C4-2B (cell line): Measurements from ENCODE around the gene SLC46A1.

Source experiments
- H3K27ac ChIP-seq: fragments of 450-650 bp; 2 replicates; pipeline ENCODE4 v1.5.1; 2017
- CTCF ChIP-seq: fragments of 450-650 bp; conservative IDR thresholded peaks from 2 replicates; pipeline ENCODE4 v1.5.1; 2017; ENCODE audit warnings: mild to moderate bottlenecking
- ZFX ChIP-seq: fragments of 450-650 bp; IDR thresholded peaks from 2 replicates; pipeline ENCODE4 v1.6.1; 2017

SLC46A1 gene

GRCh38 chr17:28407974-28408306 is 1.9 kb upstream of the SLC46A1 start:
- TF ChIP-seq CTCF (no peak), ZFX (no peak)
- H3K27ac ChIP-seq = no peak overlapping the region

- TF ChIP-seq CTCF = no peak
- TF ChIP-seq ZFX = no peak
- H3K27ac ChIP-seq = no peak overlapping the region
Measured at GRCh38 chr17:28407130-28407973, 1.3 kb upstream of the SLC46A1 start.

- H3K27ac ChIP-seq = peak overlapping the region; percentile 83
- no peak for TF ChIP-seq CTCF
- TF ChIP-seq ZFX = no peak
Measured at GRCh38 chr17:28406473-28406814, 432 bp upstream of the SLC46A1 start.

- TF ChIP-seq CTCF (no peak), ZFX (no peak)
- H3K27ac ChIP-seq = peak overlapping the region; percentile 83
Measured at GRCh38 chr17:28404812-28405570, 1.0 kb downstream of the SLC46A1 start.

- no peak overlapping the region for H3K27ac ChIP-seq
- TF ChIP-seq ZFX (no peak), CTCF (no peak)
Measured at GRCh38 chr17:28404461-28404811, 1.6 kb downstream of the SLC46A1 start.

GRCh38 chr17:28404007-28404406 is 2.0 kb downstream of the SLC46A1 start:
- H3K27ac ChIP-seq = no peak overlapping the region
- TF ChIP-seq CTCF (no peak), ZFX (no peak)

- H3K27ac ChIP-seq = no peak overlapping the region
- TF ChIP-seq CTCF (no peak), ZFX (no peak)
Measured at GRCh38 chr17:28402844-28403243, 3.2 kb downstream of the SLC46A1 start.
